Measurements from ENCODE around the gene SHOC2.

Gene SHOC2

GRCh38 chr10:110992006-110992800, 72.8 kb downstream of the SHOC2 start:
- TF ChIP-seq CTCF (IDR thresholded peaks at IDR 0.05) = no peak

GRCh38 chr10:110993024-110993693, 73.8 kb downstream of the SHOC2 start:
- no peak for TF ChIP-seq CTCF (IDR thresholded peaks at IDR 0.05)

GRCh38 chr10:110994406-110995086, 75.1 kb downstream of the SHOC2 start:
- no peak for TF ChIP-seq CTCF (IDR thresholded peaks at IDR 0.05)

GRCh38 chr10:110995301-110995700, 75.9 kb downstream of the SHOC2 start:
- no peak for TF ChIP-seq CTCF (IDR thresholded peaks at IDR 0.05)

- no peak for TF ChIP-seq CTCF (IDR thresholded peaks at IDR 0.05)
These were observed 76.9 kb downstream of the SHOC2 start for GRCh38 chr10:110996256-110996655.

- TF ChIP-seq CTCF (IDR thresholded peaks at IDR 0.05) = no peak
These were observed 84.6 kb downstream of the SHOC2 start for GRCh38 chr10:111004016-111004415.

- TF ChIP-seq CTCF (IDR thresholded peaks at IDR 0.05) = no peak
These were observed 88.1 kb downstream of the SHOC2 start for GRCh38 chr10:111007486-111007885.

All from LNCAP (cell line).